HAP-1 (cell line): ENCODE results near the gene LUC7L3.
"Not testable (repeated sequence)": the region's sequence is repeated elsewhere in the genome, so short reads cannot be mapped to it uniquely, and the experiment has no call there.

Experiments
- DNase-seq, 2 experiments: peaks; one replicate each; pipeline ENCODE4 v3.0.0-alpha.2; 2016 to 2020; ENCODE audit warnings: low spot score in 2 of 2
- H3K27me3 ChIP-seq: fragments of 250-450 bp; sonication (Bioruptor Pico); 2 replicates; pipeline ENCODE4 v1.5.1; 2020; ENCODE audit warnings: low read depth, mild to moderate bottlenecking, moderate library complexity
- H3K36me3 ChIP-seq: fragments of 250-450 bp; sonication (Bioruptor Pico); replicated peaks from 2 replicates; pipeline ENCODE4 v1.5.1; 2020; ENCODE audit warnings: mild to moderate bottlenecking
- H3K4me1 ChIP-seq: fragments of 250-450 bp; sonication (Bioruptor Pico); 2 replicates; pipeline ENCODE4 v1.5.1; 2020; ENCODE audit warnings: mild to moderate bottlenecking
- H3K4me3 ChIP-seq: fragments of 250-450 bp; sonication (Bioruptor Pico); 2 replicates; pipeline ENCODE4 v1.5.1; 2020; ENCODE audit warnings: mild to moderate bottlenecking, moderate library complexity
- H3K9me3 ChIP-seq: fragments of 250-450 bp; sonication (Bioruptor Pico); 2 replicates; pipeline ENCODE4 v1.5.1; 2020; ENCODE audit warnings: mild to moderate bottlenecking, moderate library complexity
- in situ Hi-C: fragments of 300-500 bp; cut with MboI; formaldehyde crosslinking; loops from 3 replicates; pipeline ENCODE4 v1.14.3; 2020; ENCODE audit warnings: low sequenced_read_pairs, inconsistent platforms, mixed read lengths

LUC7L3 gene

GRCh38 chr17:50719144-50719923 lies at the start of gene LUC7L3:
TSS of gene LUC7L3 (plus strand) at chr17:50719603. CDS start at chr17:50719733, 130 bp downstream.
- peak within 1 kb of the TSS; percentile 99 for H3K4me3 ChIP-seq
- H3K4me1 ChIP-seq, result peaks cover 20% of the 10 kb centered on the region
- no peaks in the 10 kb centered on the region for H3K9me3 ChIP-seq
- H3K36me3 ChIP-seq, result peaks cover 11% of the 10 kb centered on the region
- peak; percentile 90 to 95 for DNase-seq
- H3K27me3 ChIP-seq, result no peaks in the 10 kb centered on the region
- in situ Hi-C loops, result no loop called here

- Histone ChIP-seq H3K4me1 (no peaks in the 10 kb centered on the region), H3K4me3 (no peak overlapping the region), H3K27me3 (no peaks in the 10 kb centered on the region), H3K36me3 (no peaks in the 10 kb centered on the region), H3K9me3 (no peaks in the 10 kb centered on the region)
- DNase-seq, result no peak
- in situ Hi-C loops, result no loop called here
Measured at GRCh38 chr17:50672071-50672470, 47.3 kb upstream of the LUC7L3 start.

- Histone ChIP-seq H3K4me1 (no peaks in the 10 kb centered on the region), H3K36me3 (no peaks in the 10 kb centered on the region), H3K9me3 (no peaks in the 10 kb centered on the region), H3K4me3 (no peak overlapping the region), H3K27me3 (no peaks in the 10 kb centered on the region)
- no peak for DNase-seq
- in situ Hi-C loops, result no loop called here
Measured at GRCh38 chr17:50672831-50673551, 46.4 kb upstream of the LUC7L3 start.

GRCh38 chr17:50675190-50675589 lies 44.2 kb upstream of the LUC7L3 start:
- Histone ChIP-seq H3K9me3 (no peaks in the 10 kb centered on the region), H3K4me3 (no peak overlapping the region), H3K36me3 (no peaks in the 10 kb centered on the region), H3K27me3 (no peaks in the 10 kb centered on the region), H3K4me1 (no peaks in the 10 kb centered on the region)
- no peak for DNase-seq
- in situ Hi-C loops, result no loop called here

- Histone ChIP-seq H3K4me1 (no peaks in the 10 kb centered on the region), H3K9me3 (no peaks in the 10 kb centered on the region), H3K27me3 (no peaks in the 10 kb centered on the region), H3K4me3 (no peak overlapping the region), H3K36me3 (no peaks in the 10 kb centered on the region)
- in situ Hi-C loops, result no loop called here
- no peak for DNase-seq
Measured at GRCh38 chr17:50675627-50676026, 43.8 kb upstream of the LUC7L3 start.

- no peaks in the 10 kb centered on the region for H3K36me3 ChIP-seq
- peaks cover 2% of the 10 kb centered on the region for H3K4me1 ChIP-seq
- H3K4me3 ChIP-seq, result no peak overlapping the region
- H3K9me3 ChIP-seq, result no peaks in the 10 kb centered on the region
- in situ Hi-C loops, result no loop called here
- H3K27me3 ChIP-seq, result no peaks in the 10 kb centered on the region
- no peak for DNase-seq
Measured at GRCh38 chr17:50676065-50676975, 43.1 kb upstream of the LUC7L3 start.

GRCh38 chr17:50677851-50678375 lies 41.5 kb upstream of the LUC7L3 start:
- no peak overlapping the region for H3K4me3 ChIP-seq
- in situ Hi-C loops, result no loop called here
- no peaks in the 10 kb centered on the region for H3K9me3 ChIP-seq
- no peaks in the 10 kb centered on the region for H3K27me3 ChIP-seq
- DNase-seq, result no peak
- peaks cover 5% of the 10 kb centered on the region for H3K4me1 ChIP-seq
- H3K36me3 ChIP-seq, result no peaks in the 10 kb centered on the region

GRCh38 chr17:50679008-50679544 lies 40.3 kb upstream of the LUC7L3 start:
- in situ Hi-C loops, result no loop called here
- no peaks in the 10 kb centered on the region for H3K36me3 ChIP-seq
- no peak for DNase-seq
- H3K4me3 ChIP-seq, result no peak overlapping the region
- H3K9me3 ChIP-seq, result no peaks in the 10 kb centered on the region
- H3K4me1 ChIP-seq, result peaks cover 5% of the 10 kb centered on the region
- H3K27me3 ChIP-seq, result no peaks in the 10 kb centered on the region

GRCh38 chr17:50680126-50680525 lies 39.3 kb upstream of the LUC7L3 start:
- in situ Hi-C loops, result no loop called here
- DNase-seq, result no peak
- Histone ChIP-seq H3K9me3 (no peaks in the 10 kb centered on the region), H3K36me3 (no peaks in the 10 kb centered on the region), H3K27me3 (no peaks in the 10 kb centered on the region), H3K4me3 (no peak overlapping the region), H3K4me1 (peaks cover 5% of the 10 kb centered on the region)

- H3K4me3 ChIP-seq, H3K9me3 ChIP-seq, DNase-seq, H3K27me3 ChIP-seq, H3K36me3 ChIP-seq, in situ Hi-C loops, H3K4me1 ChIP-seq: not testable (repeated sequence)
Measured at GRCh38 chr17:50680543-50681262, 38.7 kb upstream of the LUC7L3 start.

- Histone ChIP-seq H3K4me3 (no peak overlapping the region), H3K27me3 (no peaks in the 10 kb centered on the region), H3K36me3 (no peaks in the 10 kb centered on the region), H3K4me1 (peaks cover 5% of the 10 kb centered on the region), H3K9me3 (no peaks in the 10 kb centered on the region)
- in situ Hi-C loops, result no loop called here
- DNase-seq, result peak; percentile 74 to 78
Measured at GRCh38 chr17:50681263-50682200, 37.9 kb upstream of the LUC7L3 start.

- H3K4me3 ChIP-seq, result no peak overlapping the region
- peaks cover 5% of the 10 kb centered on the region for H3K4me1 ChIP-seq
- no peaks in the 10 kb centered on the region for H3K36me3 ChIP-seq
- no peaks in the 10 kb centered on the region for H3K27me3 ChIP-seq
- H3K9me3 ChIP-seq, result no peaks in the 10 kb centered on the region
- in situ Hi-C loops, result no loop called here
- no peak for DNase-seq
Measured at GRCh38 chr17:50682441-50682840, 37.0 kb upstream of the LUC7L3 start.
